Stimulated activated CD4-positive, alpha-beta T cell treated with anti-CD3 and anti-CD28 coated beads, Interleukin-12 subunit alpha, Interleukin-12 subunit beta, amount 100 ng/mL, for 24 hours (primary cell): Measurements from ENCODE around the gene TULP1.

Source experiments
- DNase-seq, 2 experiments: peaks; one replicate each; pipeline ENCODE4 v3.0.0-alpha.2; 2020; ENCODE audit warnings: low read depth in 2 of 2

Gene TULP1

DNA sequence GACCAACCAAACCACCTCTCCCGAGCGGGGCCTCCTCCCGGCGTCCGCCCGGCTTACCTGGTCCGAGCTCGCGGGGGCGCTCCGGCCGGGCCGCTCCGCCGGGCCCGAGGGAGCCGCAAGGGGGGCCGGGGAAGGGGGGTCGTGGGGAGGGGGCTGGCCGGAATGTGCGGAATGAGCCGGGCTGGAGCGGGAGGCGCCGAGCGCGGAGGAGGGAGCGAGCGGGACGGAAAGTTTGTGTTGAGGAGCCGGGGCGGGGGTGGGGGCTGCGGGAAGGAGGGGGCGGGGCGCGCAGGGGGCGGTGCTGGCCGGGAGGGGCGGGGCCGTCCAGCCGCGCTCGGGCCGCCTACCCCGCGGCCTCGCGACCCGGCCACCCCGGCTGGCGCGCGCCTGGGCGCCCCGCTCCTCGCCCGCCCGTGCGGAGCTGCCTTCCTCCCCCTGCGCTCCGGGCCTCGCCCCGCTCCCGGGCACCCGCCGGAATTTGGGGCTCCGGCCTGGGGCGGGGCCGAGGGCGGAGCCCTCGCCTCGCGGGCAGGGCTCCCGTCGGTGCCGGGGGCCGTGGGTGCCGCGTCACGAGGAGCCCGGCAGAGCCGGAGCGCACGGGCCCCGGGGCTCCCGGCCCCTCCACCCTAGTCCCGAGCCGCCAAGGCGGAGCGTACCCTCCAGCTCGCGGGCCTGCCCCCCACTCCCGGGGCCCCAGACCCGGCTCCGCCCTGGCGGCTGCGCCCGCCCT is 15.7 kb downstream of the TULP1 start, which contains the start of gene TEAD3:
Gene TEAD3, minus strand, starts transcription at position 239 of the 730 bp plus-strand sequence.
- DNase-seq: peak; percentile 18 to 37

GRCh38 chr6:35496036-35496840 is 16.5 kb downstream of the TULP1 start:
- no peak for DNase-seq

- DNase-seq: no peak
These were observed 17.2 kb downstream of the TULP1 start for GRCh38 chr6:35495258-35496035.

GRCh38 chr6:35494161-35494563 is 18.5 kb downstream of the TULP1 start:
- no peak for DNase-seq

- no peak for DNase-seq
These were observed 19.3 kb downstream of the TULP1 start for GRCh38 chr6:35493307-35493983.

- DNase-seq: no peak
These were observed 19.8 kb downstream of the TULP1 start for GRCh38 chr6:35492974-35493284.

DNA sequence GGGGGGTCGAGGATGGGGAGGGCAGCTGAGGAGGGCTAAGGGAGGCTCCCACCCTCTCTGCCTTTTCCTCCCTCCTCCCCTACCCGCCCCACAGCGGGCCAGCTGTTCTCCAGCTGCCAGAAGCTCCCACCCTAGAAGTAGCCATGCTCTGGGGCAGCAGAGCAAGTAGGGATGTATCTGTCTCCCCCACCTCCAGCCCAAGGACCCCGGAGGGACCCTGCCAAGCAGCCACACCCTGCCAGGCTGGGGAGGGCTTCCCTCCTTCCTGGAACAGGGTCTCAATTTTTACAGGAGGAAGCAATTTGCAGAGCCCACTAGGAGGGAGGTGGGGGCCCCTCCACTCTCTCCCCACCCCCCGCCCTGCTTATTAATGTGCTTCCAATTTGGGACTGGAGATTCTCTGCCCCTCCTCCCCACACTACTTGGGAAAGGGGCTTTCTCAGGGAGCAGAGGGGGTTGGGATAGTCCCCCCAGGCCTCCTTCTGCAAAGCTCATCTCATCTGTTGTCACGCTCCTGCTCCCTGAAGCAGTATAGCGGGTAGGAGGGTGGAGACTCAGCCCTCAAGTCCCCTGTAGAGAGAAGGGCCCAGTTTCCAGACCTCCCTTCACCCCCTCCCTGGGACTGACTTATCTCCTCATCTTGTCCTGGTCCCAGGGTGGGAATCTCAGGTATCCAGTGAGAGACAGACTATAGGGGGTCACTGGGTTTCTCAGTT is 20.3 kb downstream of the TULP1 start:
- DNase-seq: no peak

DNA sequence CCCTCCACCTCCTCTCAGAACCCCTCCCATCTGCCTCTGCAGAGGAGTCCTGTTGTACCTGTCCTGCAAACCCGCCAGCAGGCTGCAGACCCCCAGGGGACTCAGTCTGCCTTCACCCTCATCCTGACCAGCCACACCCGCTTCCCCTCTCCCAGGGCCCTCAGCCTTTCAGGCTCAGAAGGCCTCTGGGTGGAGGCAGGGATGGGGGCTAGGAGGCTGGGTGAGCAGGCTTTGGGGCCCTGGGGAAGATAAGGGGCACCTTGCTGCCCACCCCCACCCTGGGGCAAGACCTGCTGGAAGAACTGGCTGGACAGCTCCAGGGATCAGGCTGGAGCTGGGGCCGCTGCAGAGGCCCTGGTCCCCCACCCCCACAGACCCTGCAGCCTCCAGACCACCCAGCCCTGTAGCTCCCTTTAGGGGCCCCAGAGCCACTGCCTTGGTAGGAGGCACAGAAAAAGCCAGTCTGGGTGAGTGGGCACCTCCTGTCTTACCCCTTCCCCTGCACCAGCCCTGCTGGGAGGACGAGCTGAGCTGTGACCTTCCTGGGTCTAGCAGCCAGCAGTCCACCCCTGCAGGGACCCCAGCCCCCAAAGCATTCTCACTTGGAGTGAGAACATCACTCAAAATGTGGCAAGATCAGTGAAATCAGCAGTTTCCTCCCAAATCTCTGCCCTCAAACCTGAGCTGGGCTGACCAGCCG is 21.0 kb downstream of the TULP1 start:
- DNase-seq: no peak

GRCh38 chr6:35490821-35491557 is 21.7 kb downstream of the TULP1 start:
- no peak for DNase-seq

- DNase-seq: no peak
These were observed 22.5 kb downstream of the TULP1 start for GRCh38 chr6:35489995-35490791.

- no peak for DNase-seq
These were observed 23.6 kb downstream of the TULP1 start for GRCh38 chr6:35489066-35489465.

- no peak for DNase-seq
These were observed 24.2 kb downstream of the TULP1 start for GRCh38 chr6:35488517-35488862.

DNA sequence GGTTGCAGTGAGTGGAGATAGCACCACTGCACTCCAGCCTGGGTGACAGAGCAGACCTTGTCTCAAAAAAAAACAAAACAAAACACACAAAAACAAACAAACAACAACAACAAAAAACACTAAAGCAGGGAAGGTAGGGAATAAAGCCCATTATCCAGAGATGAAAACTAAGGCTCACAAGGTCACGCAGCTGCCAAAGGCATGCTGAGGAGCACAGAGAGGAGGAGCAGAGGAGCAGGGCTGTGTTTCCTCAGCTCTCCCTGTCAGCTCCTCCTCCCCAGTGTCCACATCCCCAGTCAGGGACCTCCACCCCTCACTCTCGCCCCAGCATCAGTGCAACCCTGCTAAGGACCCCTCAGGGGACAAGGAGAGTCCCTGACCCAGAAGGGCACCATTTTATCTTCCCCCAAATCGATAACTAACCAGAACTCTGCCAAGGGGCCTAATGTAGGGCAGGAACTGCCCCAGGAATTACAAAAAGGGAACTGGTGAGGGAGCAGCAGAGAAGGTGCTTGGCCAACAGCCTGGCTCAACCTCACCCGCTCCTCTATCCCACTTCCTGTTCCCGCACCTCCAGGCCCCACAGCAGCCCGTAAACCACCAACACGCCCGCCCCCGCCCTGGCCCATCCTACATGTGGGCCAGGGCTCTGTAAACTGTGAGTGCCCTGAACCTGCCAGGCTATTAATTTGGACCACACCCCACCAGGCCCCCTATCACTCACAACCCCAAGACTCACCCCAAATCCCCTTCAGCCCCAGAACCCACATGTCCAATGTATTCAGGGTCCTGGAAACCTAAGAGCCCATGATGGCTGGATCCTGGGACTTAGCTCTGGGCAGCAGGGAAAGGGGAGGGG is 24.8 kb downstream of the TULP1 start:
- no peak for DNase-seq

GRCh38 chr6:35486005-35486925 is 26.4 kb downstream of the TULP1 start:
- DNase-seq: no peak

GRCh38 chr6:35485402-35485877 is 27.3 kb downstream of the TULP1 start:
- DNase-seq: no peak

DNA sequence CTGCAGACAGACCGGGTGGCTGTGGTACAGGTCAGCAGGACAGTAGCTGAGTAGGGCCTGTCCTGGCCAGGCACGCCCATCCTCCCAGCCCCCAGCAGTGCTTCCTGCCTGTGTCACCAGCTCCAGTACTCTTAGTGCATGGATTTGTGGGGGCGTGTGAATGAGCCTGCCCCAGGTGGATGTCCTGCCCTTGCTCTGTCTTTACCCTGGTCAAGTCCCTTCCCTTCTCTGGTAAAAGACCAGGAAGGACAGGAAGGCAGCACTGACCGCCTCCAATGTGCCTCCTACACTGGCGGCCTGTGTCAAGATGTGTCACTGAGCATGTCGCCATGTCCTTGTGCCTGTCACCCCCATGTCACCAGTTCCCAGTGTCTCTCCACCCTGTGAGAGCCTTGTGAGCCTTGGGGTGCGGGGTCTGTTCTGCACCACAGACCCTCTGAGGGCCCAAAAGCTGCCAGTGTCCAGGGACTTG is 27.7 kb downstream of the TULP1 start:
- DNase-seq: no peak
